ENCODE measurements around the gene GBF1.

- TF ChIP-seq IRF9 (CRISPR knock-in tag; IDR thresholded peaks at IDR 0.05; ENCODE audit: borderline replicate concordance) (no peak), JUNB (CRISPR knock-in tag; IDR thresholded peaks at IDR 0.05; ENCODE audit: borderline replicate concordance) (no peak), TBP (CRISPR knock-in tag; IDR thresholded peaks at IDR 0.05) (no peak), ZNF792 (CRISPR knock-in tag; IDR thresholded peaks at IDR 0.05) (no peak), EZH2 (conservative IDR thresholded peaks at IDR 0.05; ENCODE audit: low read depth, low read length) (no peak), ZNF468 (CRISPR knock-in tag; IDR thresholded peaks at IDR 0.05) (no peak), ZNF646 (CRISPR knock-in tag; IDR thresholded peaks at IDR 0.05) (no peak), NFYB (CRISPR knock-in tag; IDR thresholded peaks at IDR 0.05) (no peak), SSRP1 (CRISPR knock-in tag; IDR thresholded peaks at IDR 0.05) (no peak), ZNF850 (CRISPR knock-in tag; conservative IDR thresholded peaks at IDR 0.05) (no peak)
Observed at GRCh38 chr10:102335184-102335583, 89.9 kb downstream of the GBF1 start.
